ENCODE measurements around the gene RTL10. TPM values are rescaled to one million over a fixed set of nuclear protein-coding genes. Genes with fewer than 3 reads are reported as not detected.

The RTL10 gene
- total RNA-seq, 1 experiment from 2014 or later, result 24.4 TPM

- DNase-seq, result no peak
- Histone ChIP-seq H2BK120ac (ENCODE audit: low read depth, low read length, poor library complexity, severe bottlenecking) (no peak overlapping the region), H3K14ac (ENCODE audit: insufficient read depth, low read length) (no peak overlapping the region), H2BK20ac (ENCODE audit: low read depth, low read length, poor library complexity, severe bottlenecking) (no peak overlapping the region), H3K9me3 (ENCODE audit: control insufficient read depth, low read depth, low read length) (no peaks in the 10 kb centered on the region), H2BK15ac (ENCODE audit: low read depth, low read length) (no peak overlapping the region), H4K91ac (ENCODE audit: insufficient read length, low read depth, low read length) (no peak overlapping the region), H3K18ac (ENCODE audit: insufficient read length, low read depth, low read length) (no peak overlapping the region), H3K9ac (ENCODE audit: extremely low read depth, insufficient read length, low read length) (no peak overlapping the region), H3K4me2 (ENCODE audit: insufficient read depth, insufficient read length, low read length) (no peak overlapping the region), H3K27me3 (ENCODE audit: insufficient read depth, low read length) (no peaks in the 10 kb centered on the region; the same call in 1 of the 2 replicates), H3K27ac (ENCODE audit: insufficient read length, low read depth, low read length) (no peak overlapping the region), H3K4me1 (ENCODE audit: insufficient read depth, low read length) (peaks cover 5% of the 10 kb centered on the region; the same call in 1 of the 2 replicates), H2BK12ac (ENCODE audit: insufficient read length, low read depth, low read length) (no peak overlapping the region), H3K79me2 (ENCODE audit: insufficient read depth, low read length) (no peaks in the 10 kb centered on the region), H3K79me1 (ENCODE audit: insufficient read depth, low read depth, low read length, poor library complexity, severe bottlenecking) (no peaks in the 10 kb centered on the region), H3K56ac (ENCODE audit: insufficient read length, low read depth, low read length) (no peak overlapping the region), H3K23me2 (ENCODE audit: insufficient read length, low read depth, low read length, poor library complexity, severe bottlenecking) (no peaks in the 10 kb centered on the region), H2AK5ac (ENCODE audit: insufficient read length, low read length) (no peak overlapping the region), H3T11ph (ENCODE audit: low read length) (no peak overlapping the region), H3K23ac (ENCODE audit: insufficient read length, low read depth, low read length) (no peak overlapping the region), H4K20me1 (ENCODE audit: control insufficient read depth, insufficient read depth, insufficient read length) (no peaks in the 10 kb centered on the region), H3K4ac (ENCODE audit: low read depth, low read length) (no peak overlapping the region), H2BK5ac (ENCODE audit: insufficient read length, low read length) (no peak overlapping the region), H4K5ac (ENCODE audit: insufficient read length, low read depth, low read length) (no peak overlapping the region), H2AFZ (ENCODE audit: low read length) (no peak overlapping the region), H4K8ac (replicated peaks; ENCODE audit: insufficient read length, low read depth, low read length) (no peak overlapping the region)
- TF ChIP-seq, protein P1, sequence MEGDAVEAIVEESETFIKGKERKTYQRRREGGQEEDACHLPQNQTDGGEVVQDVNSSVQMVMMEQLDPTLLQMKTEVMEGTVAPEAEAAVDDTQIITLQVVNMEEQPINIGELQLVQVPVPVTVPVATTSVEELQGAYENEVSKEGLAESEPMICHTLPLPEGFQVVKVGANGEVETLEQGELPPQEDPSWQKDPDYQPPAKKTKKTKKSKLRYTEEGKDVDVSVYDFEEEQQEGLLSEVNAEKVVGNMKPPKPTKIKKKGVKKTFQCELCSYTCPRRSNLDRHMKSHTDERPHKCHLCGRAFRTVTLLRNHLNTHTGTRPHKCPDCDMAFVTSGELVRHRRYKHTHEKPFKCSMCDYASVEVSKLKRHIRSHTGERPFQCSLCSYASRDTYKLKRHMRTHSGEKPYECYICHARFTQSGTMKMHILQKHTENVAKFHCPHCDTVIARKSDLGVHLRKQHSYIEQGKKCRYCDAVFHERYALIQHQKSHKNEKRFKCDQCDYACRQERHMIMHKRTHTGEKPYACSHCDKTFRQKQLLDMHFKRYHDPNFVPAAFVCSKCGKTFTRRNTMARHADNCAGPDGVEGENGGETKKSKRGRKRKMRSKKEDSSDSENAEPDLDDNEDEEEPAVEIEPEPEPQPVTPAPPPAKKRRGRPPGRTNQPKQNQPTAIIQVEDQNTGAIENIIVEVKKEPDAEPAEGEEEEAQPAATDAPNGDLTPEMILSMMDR (conservative IDR thresholded peaks at IDR 0.05), result no peak
- Mint-ChIP-seq H3K4me1 (peaks cover 19 to 22% of the 10 kb centered on the region in 2 experiments), H3K27ac (no peak overlapping the region; a peak in 2 of 7 replicates), H3K4me3 (no peak overlapping the region), H3K27me3 (ENCODE audit: low read depth) (no peaks in the 10 kb centered on the region; the same call in 1 of the 2 replicates), H3K36me3 (ENCODE audit: insufficient read depth in 1 of 3, low read depth in 3 of 3) (no peaks in the 10 kb centered on the region), H3K9me3 (no peaks in the 10 kb centered on the region)
- no CpG with 5 or more reads among the region's 12 CpGs for WGBS (ENCODE audit: extremely low coverage, insufficient read length, low lambda C conversion rate)
These were observed 32.1 kb upstream of the RTL10 start for GRCh38 chr22:19886605-19887255.

All from H9 (cell line).